ENCODE measurements around the gene ZBTB37. TPM values are rescaled to one million over a fixed set of nuclear protein-coding genes. Genes with fewer than 3 reads are reported as not detected.
"Not testable (repeated sequence)": the region's sequence is repeated elsewhere in the genome, so short reads cannot be mapped to it uniquely, and the experiment has no call there.

Gene ZBTB37
- total and polyA plus RNA-seq, 9 donors, result 2.6 to 10.9 (median 4.6) TPM

DNA sequence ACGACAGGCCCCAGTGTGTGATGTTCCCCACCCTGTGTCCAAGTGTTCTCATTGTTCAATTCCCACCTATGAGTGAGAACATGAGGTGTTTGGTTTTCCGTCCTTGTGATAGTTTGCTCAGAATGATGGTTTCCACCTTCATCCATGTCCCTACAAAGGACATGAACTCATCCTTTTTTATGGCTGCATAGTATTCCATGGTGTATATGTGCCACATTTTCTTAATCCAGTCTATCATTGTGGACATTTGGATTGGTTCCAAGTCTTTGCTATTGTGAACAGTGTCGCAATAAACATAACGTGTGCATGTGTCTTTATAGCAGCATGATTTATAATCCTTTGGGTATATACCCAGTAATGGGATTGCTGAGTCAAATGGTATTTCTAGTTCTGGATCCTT, 12.9 kb downstream of the ZBTB37 start:
- not testable (repeated sequence) for H3K27me3 ChIP-seq (ENCODE audit: control insufficient read depth, insufficient read depth, low read length); H3K27ac ChIP-seq (ENCODE audit: low read length); H3K4me1 ChIP-seq (ENCODE audit: control insufficient read depth, insufficient read depth, low read length); DNase-seq; H3K9me3 ChIP-seq (replicated peaks; ENCODE audit: control insufficient read depth, low read depth, low read length); H3K4me3 ChIP-seq (ENCODE audit: low read length)
- no CpG with 5 or more reads among the region's 4 CpGs for WGBS (ENCODE audit: insufficient coverage)
- peaks cover 17% of the 10 kb centered on the region for H3K36me3 ChIP-seq (ENCODE audit: control insufficient read depth, insufficient read depth, low read length)

DNA sequence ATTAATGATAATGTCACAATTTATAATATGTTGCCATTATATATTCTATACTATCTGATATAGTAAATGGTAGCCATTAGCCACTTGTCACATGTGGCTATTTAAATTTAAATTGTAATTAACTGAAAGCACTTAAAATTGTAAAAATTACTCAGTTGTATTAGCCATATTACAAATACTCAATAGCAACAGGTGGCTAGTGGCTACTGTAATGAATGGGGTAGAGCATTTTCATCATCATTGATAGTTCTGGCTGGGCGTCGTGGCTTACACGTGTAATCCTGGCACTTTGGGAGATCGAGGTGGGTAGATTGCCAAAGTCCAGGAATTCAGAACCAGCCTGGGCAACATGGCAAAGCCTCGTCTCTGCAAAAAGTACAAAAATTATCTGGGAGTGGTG, 16.5 kb downstream of the ZBTB37 start:
- WGBS (ENCODE audit: insufficient coverage), result 91% methylated on average over 5 of the region's 5 CpGs
- H3K27ac ChIP-seq (ENCODE audit: low read length), result no peak overlapping the region
- H3K4me3 ChIP-seq (ENCODE audit: low read length), result no peak overlapping the region
- no peak for DNase-seq
- H3K36me3 ChIP-seq (ENCODE audit: control insufficient read depth, insufficient read depth, low read length), result peaks cover 19% of the 10 kb centered on the region
- no peaks in the 10 kb centered on the region for H3K9me3 ChIP-seq (replicated peaks; ENCODE audit: control insufficient read depth, low read depth, low read length)
- no peaks in the 10 kb centered on the region for H3K27me3 ChIP-seq (ENCODE audit: control insufficient read depth, insufficient read depth, low read length)
- no peaks in the 10 kb centered on the region for H3K4me1 ChIP-seq (ENCODE audit: control insufficient read depth, insufficient read depth, low read length)

DNA sequence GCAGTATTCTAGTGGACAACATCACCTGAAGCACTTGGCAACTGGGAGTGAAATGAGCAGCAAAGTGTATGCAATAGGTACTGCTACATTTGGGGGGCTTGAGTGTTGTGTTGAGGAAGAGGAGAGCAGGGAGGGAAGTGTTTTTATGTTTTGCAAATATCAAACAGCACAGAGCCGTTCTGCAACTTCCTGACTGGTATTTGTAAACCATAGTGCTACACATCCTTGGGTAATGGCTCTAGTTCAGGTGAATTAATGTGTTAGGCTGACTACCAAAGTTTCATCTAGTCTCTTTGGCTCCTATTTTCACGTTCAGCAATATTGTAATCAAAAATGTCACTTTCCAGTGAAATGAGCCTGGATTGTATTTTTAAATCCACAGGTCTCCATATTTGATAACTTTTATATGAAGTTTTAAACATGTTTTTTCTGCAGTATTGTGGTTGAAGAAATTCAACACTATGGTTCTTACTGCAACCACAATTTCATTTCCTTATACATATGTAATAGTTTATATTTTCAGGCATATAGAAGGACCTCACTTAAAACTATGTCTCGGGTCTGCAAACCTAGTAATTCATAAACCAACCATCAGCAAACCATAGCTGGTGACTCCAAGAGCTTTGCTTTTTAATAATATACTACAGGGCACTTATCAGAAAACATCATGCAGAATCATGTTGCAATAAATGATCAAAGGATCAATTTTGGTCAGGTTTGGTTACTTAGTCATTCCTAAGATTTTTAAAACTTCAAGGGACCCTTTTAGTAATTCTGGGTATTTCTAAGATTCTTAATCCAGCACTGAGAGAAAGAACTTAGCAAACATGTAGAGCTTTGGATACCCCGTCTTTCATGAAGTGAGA, 18.8 kb downstream of the ZBTB37 start:
- WGBS (ENCODE audit: insufficient coverage), result 67% methylated on average over 1 of the region's 4 CpGs
- H3K27me3 ChIP-seq (ENCODE audit: control insufficient read depth, insufficient read depth, low read length), result no peaks in the 10 kb centered on the region
- H3K4me3 ChIP-seq (ENCODE audit: low read length), result no peak overlapping the region
- H3K27ac ChIP-seq (ENCODE audit: low read length), result no peak overlapping the region
- H3K4me1 ChIP-seq (ENCODE audit: control insufficient read depth, insufficient read depth, low read length), result no peaks in the 10 kb centered on the region
- no peaks in the 10 kb centered on the region for H3K9me3 ChIP-seq (replicated peaks; ENCODE audit: control insufficient read depth, low read depth, low read length)
- H3K36me3 ChIP-seq (ENCODE audit: control insufficient read depth, insufficient read depth, low read length), result peaks cover 19% of the 10 kb centered on the region
- DNase-seq, result no peak

DNA sequence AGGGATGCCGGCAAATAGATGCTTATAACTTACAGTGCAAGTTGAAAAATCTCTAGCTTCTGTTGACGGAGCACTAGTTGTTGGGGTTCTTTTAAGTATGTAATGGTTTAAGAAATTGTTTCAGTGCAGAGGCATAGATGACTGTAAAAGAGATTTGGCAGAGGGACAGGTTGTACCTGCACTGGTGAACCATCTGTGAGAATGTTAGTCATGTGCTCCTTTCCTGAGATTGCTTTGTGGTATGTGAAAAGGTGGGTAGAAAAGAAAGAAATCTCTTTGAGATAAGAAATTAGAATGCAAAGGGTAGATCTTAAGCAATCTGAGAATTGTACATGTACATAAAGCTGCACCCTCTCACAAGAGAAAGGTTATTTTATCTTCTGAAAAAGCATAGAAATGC, 19.4 kb downstream of the ZBTB37 start:
- H3K27ac ChIP-seq (ENCODE audit: low read length), result no peak overlapping the region
- 92% methylated on average over 2 of the region's 2 CpGs for WGBS (ENCODE audit: insufficient coverage)

DNA sequence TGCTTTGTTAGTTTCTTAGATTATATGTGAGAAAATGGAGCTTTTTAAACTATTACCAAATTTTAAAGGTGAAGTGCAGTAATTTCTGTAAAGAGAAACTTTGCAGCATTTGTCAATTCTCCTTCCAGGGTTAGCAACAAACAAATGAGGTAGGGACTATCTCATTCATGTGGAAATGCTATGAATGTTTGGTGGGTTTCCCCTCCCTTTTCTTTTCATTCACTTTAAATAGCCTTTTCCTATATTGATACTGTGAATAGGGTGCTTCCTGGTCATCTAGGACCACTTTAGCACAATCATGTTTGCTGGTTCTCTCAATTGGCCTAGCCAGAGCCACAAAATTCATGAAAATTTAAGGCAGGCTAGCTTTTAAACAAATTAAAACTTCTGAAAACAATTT, 20.6 kb downstream of the ZBTB37 start:
- Histone ChIP-seq H3K4me3 (ENCODE audit: low read length) (no peak overlapping the region), H3K9me3 (replicated peaks; ENCODE audit: control insufficient read depth, low read depth, low read length) (no peaks in the 10 kb centered on the region), H3K36me3 (ENCODE audit: control insufficient read depth, insufficient read depth, low read length) (peaks cover 19% of the 10 kb centered on the region), H3K4me1 (ENCODE audit: control insufficient read depth, insufficient read depth, low read length) (no peaks in the 10 kb centered on the region), H3K27ac (ENCODE audit: low read length) (no peak overlapping the region), H3K27me3 (ENCODE audit: control insufficient read depth, insufficient read depth, low read length) (no peaks in the 10 kb centered on the region)
- DNase-seq, result no peak

More for the DNA sequence above, 19.4 kb downstream of the ZBTB37 start:
- Histone ChIP-seq H3K4me1 (ENCODE audit: control insufficient read depth, insufficient read depth, low read length) (no peaks in the 10 kb centered on the region), H3K9me3 (replicated peaks; ENCODE audit: control insufficient read depth, low read depth, low read length) (no peaks in the 10 kb centered on the region), H3K27me3 (ENCODE audit: control insufficient read depth, insufficient read depth, low read length) (no peaks in the 10 kb centered on the region), H3K36me3 (ENCODE audit: control insufficient read depth, insufficient read depth, low read length) (peaks cover 19% of the 10 kb centered on the region), H3K4me3 (ENCODE audit: low read length) (no peak overlapping the region)
- DNase-seq, result no peak

DNA sequence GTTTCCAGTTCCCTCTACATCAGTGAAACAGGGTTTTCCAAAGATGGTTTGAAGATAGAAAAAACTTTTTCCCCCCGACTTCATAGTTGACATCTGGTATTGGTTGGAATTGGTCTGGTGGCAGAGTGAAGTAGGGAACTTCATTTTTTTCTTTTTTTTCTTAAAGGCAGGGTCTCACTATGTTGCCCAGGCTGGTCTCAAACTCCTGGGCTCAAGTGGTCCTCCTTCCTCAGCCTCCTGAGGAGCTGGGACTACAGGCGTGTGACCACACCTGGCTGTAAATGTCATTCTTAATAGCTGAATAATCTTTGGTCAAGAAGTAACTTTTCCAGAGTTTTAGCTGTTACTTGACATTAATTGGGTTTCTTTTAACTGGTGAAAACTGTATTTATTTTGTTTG, 21.7 kb downstream of the ZBTB37 start:
- Histone ChIP-seq H3K36me3 (ENCODE audit: control insufficient read depth, insufficient read depth, low read length) (peaks cover 21% of the 10 kb centered on the region), H3K27me3 (ENCODE audit: control insufficient read depth, insufficient read depth, low read length) (no peaks in the 10 kb centered on the region), H3K4me3 (ENCODE audit: low read length) (no peak overlapping the region), H3K9me3 (replicated peaks; ENCODE audit: control insufficient read depth, low read depth, low read length) (no peaks in the 10 kb centered on the region), H3K27ac (ENCODE audit: low read length) (no peak overlapping the region), H3K4me1 (ENCODE audit: control insufficient read depth, insufficient read depth, low read length) (no peaks in the 10 kb centered on the region)
- WGBS (ENCODE audit: insufficient coverage), result no CpG with 5 or more reads among the region's 2 CpGs
- DNase-seq, result no peak

DNA sequence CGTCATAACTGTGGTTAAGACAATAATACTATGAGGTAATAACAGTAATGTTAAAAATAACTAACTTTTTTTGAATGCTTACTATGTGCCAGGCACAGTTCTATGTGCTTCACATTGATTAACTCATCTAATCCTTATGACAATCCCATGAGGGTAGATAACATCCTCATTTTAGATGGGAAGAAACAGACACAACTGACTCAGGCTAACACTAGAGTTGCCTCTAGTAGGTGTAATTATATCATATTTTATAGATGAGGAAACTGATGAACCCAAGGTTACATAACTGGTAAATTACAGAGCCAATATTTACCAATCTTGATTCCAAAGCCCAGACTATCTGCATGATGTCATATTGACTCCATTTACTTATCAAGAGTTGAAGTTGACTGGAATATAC, 25.4 kb downstream of the ZBTB37 start:
- WGBS (ENCODE audit: insufficient coverage), result no CpG with 5 or more reads among the region's 1 CpG
- DNase-seq, result no peak
- Histone ChIP-seq H3K27ac (ENCODE audit: low read length) (no peak overlapping the region), H3K4me3 (ENCODE audit: low read length) (no peak overlapping the region), H3K4me1 (ENCODE audit: control insufficient read depth, insufficient read depth, low read length) (no peaks in the 10 kb centered on the region), H3K9me3 (replicated peaks; ENCODE audit: control insufficient read depth, low read depth, low read length) (no peaks in the 10 kb centered on the region), H3K36me3 (ENCODE audit: control insufficient read depth, insufficient read depth, low read length) (peaks cover 6% of the 10 kb centered on the region), H3K27me3 (ENCODE audit: control insufficient read depth, insufficient read depth, low read length) (no peaks in the 10 kb centered on the region)

DNA sequence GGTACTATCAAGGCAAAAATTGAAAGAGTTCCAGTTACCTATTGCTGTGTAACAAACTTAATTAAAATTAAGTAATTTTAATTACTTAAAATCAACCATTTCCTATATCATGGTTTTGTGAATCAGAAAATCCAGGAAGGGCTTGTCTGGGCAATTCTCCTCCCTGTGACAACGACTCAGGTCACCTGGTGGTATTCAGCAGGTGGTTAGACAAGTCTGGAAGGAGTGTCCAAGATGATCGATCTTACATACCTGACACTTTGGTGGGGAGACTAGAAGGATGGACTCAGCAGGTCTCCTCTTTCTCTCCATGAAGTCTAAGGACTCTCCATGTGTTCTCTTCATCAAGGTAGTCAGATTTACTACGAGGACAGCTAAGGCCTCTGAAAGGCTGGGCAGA, 26.0 kb downstream of the ZBTB37 start:
- Histone ChIP-seq H3K36me3 (ENCODE audit: control insufficient read depth, insufficient read depth, low read length) (peaks cover 6% of the 10 kb centered on the region), H3K9me3 (replicated peaks; ENCODE audit: control insufficient read depth, low read depth, low read length) (no peaks in the 10 kb centered on the region), H3K27ac (ENCODE audit: low read length) (no peak overlapping the region), H3K4me3 (ENCODE audit: low read length) (no peak overlapping the region), H3K27me3 (ENCODE audit: control insufficient read depth, insufficient read depth, low read length) (no peaks in the 10 kb centered on the region), H3K4me1 (ENCODE audit: control insufficient read depth, insufficient read depth, low read length) (no peaks in the 10 kb centered on the region)
- DNase-seq, result no peak
- WGBS (ENCODE audit: insufficient coverage), result no CpG with 5 or more reads among the region's 3 CpGs

DNA sequence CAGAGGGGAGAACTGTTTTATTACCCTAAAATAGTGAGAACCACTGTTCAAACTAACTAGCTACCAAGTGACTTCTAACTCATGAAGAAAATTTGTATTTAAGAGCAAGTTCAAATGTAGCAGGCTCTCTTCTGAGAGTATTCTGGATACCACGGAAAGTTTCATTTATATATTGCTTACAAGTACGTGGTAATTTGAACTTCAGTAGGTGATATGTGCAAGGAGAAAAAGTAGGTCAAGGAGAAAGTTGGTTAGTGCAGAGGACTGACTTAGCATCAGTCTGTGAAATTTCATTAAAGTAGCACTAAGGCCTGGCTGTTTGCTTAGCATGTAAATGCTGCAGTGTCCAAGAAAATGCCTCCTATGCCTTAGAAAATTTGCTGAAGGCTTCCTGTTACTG, 32.2 kb downstream of the ZBTB37 start:
- WGBS (ENCODE audit: insufficient coverage), result 71% methylated on average over 1 of the region's 2 CpGs
- no peaks in the 10 kb centered on the region for H3K4me1 ChIP-seq (ENCODE audit: control insufficient read depth, insufficient read depth, low read length)
- H3K36me3 ChIP-seq (ENCODE audit: control insufficient read depth, insufficient read depth, low read length), result no peaks in the 10 kb centered on the region
- no peak overlapping the region for H3K4me3 ChIP-seq (ENCODE audit: low read length)
- no peak for DNase-seq
- no peaks in the 10 kb centered on the region for H3K9me3 ChIP-seq (replicated peaks; ENCODE audit: control insufficient read depth, low read depth, low read length)
- H3K27me3 ChIP-seq (ENCODE audit: control insufficient read depth, insufficient read depth, low read length), result no peaks in the 10 kb centered on the region
- no peak overlapping the region for H3K27ac ChIP-seq (ENCODE audit: low read length)

DNA sequence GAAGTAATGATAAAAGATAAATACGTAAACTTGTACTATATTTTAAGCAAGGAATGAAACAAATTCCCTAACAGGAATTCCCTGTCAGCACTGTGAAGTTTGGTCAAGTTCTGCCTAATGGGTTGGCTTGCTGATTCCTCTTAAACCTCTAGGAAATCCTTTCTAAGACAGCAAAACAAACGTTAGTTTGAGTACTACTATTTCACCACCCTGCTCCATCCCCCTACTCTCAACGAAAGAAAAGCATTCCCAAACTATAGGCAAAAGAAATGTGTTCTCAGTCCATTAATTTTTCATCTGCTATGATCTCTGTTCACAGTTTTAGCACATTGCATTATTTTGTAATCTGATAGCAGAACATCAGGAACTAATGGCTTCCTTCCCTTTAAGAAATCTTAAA, 32.8 kb downstream of the ZBTB37 start:
- no peaks in the 10 kb centered on the region for H3K27me3 ChIP-seq (ENCODE audit: control insufficient read depth, insufficient read depth, low read length)
- no peaks in the 10 kb centered on the region for H3K4me1 ChIP-seq (ENCODE audit: control insufficient read depth, insufficient read depth, low read length)
- H3K27ac ChIP-seq (ENCODE audit: low read length), result no peak overlapping the region
- WGBS (ENCODE audit: insufficient coverage), result 50% methylated on average over 2 of the region's 3 CpGs
- H3K36me3 ChIP-seq (ENCODE audit: control insufficient read depth, insufficient read depth, low read length), result no peaks in the 10 kb centered on the region
- no peaks in the 10 kb centered on the region for H3K9me3 ChIP-seq (replicated peaks; ENCODE audit: control insufficient read depth, low read depth, low read length)
- no peak overlapping the region for H3K4me3 ChIP-seq (ENCODE audit: low read length)
- DNase-seq, result no peak
